Peyer's patch (tissue), 4 donors: Measurements from ENCODE around the gene CSNK1A1. TPM values are rescaled to one million over a fixed set of nuclear protein-coding genes. Genes with fewer than 3 reads are reported as not detected.

Experiments
- DNase-seq, 3 donors: peaks; one replicate each; pipeline ENCODE4 v3.0.0-alpha.2; 2017 to 2019
- H3K27ac ChIP-seq, 4 donors: fragments of 200-600 bp; sonication (generic); one replicate each; pipeline ENCODE4 v1.5.1; 2016 to 2019
- H3K27me3 ChIP-seq, 2 donors: fragments of 200-600 bp; sonication (generic); one replicate each; pipeline ENCODE4 v1.5.1; 2019
- H3K36me3 ChIP-seq, 3 donors: fragments of 200-600 bp; sonication (generic); one replicate each; pipeline ENCODE4 v1.5.1; 2016 to 2019
- H3K4me1 ChIP-seq, 4 donors: fragments of 200-600 bp; sonication (generic); one replicate each; pipeline ENCODE4 v1.5.1; 2016 to 2019
- H3K4me3 ChIP-seq, 4 donors: fragments of 200-600 bp; sonication (generic); 1 replicate in 3 of 4; 2 replicates in 1 of 4; pipeline ENCODE4 v1.5.1; 2016 to 2019; ENCODE audit warnings: mild to moderate bottlenecking in 1 of 4
- H3K9me3 ChIP-seq, 4 donors: fragments of 200-600 bp; sonication (generic); one replicate each; pipeline ENCODE4 v1.5.1; 2016 to 2019; ENCODE audit warnings: mild to moderate bottlenecking in 1 of 4
- CTCF ChIP-seq, 6 experiments: fragments of 450-650 bp in 4 of 6; fragments of 200-600 bp in 2 of 6; sonication (generic) in 1 of 6; IDR thresholded peaks; one replicate each; pipeline ENCODE4 v1.5.1; 2017 to 2019; ENCODE audit warnings: antibody characterized with exemption in 6 of 6, mild to moderate bottlenecking in 3 of 6, moderate library complexity in 1 of 6
- POLR2A ChIP-seq, 2 donors: fragments of 450-650 bp; IDR thresholded peaks; one replicate each; pipeline ENCODE4 v1.5.1; 2017; ENCODE audit warnings: antibody characterized with exemption in 2 of 2, mild to moderate bottlenecking in 2 of 2, moderate library complexity in 2 of 2
- total RNA-seq, 4 donors: library from RNA; depleted of rRNA; stranded (reverse); fragments of >200 nt; gene quantifications; one replicate each; pipeline ENCODE4 v1.1.0, GENCODE V29; 2016

The CSNK1A1 gene
- total RNA-seq, 4 donors from 2014 or later, result 185 to 253 (median 207) TPM

- Histone ChIP-seq H3K27ac (no peak overlapping the region), H3K36me3 (no peaks in the 10 kb centered on the region), H3K4me1 (peaks cover 0 to 22% (median 0%) of the 10 kb centered on the region in 4 donors), H3K27me3 (no peaks in the 10 kb centered on the region), H3K4me3 (no peak overlapping the region), H3K9me3 (no peaks in the 10 kb centered on the region)
- TF ChIP-seq POLR2A (IDR thresholded peaks at IDR 0.05) (no peak), CTCF (IDR thresholded peaks at IDR 0.05) (no peak)
- DNase-seq, result no peak
Measured at GRCh38 chr5:149559706-149560105, 8.5 kb upstream of the CSNK1A1 start.

- H3K27ac ChIP-seq, result peak overlapping the region in 1 of 4 donors; percentile 98
- H3K4me3 ChIP-seq, result no peak overlapping the region
- H3K9me3 ChIP-seq, result no peaks in the 10 kb centered on the region
- no peak for DNase-seq
- H3K4me1 ChIP-seq, result peaks cover 0 to 11% (median 4%) of the 10 kb centered on the region in 4 donors
- peaks cover 0 to 8% (median 0%) of the 10 kb centered on the region in 3 donors for H3K36me3 ChIP-seq
- no peaks in the 10 kb centered on the region for H3K27me3 ChIP-seq
- TF ChIP-seq POLR2A (IDR thresholded peaks at IDR 0.05), result no peak
- no peak for TF ChIP-seq CTCF (IDR thresholded peaks at IDR 0.05)
Measured at GRCh38 chr5:149552553-149553160, 1.4 kb upstream of the CSNK1A1 start.

GRCh38 chr5:149552038-149552494, 827 bp upstream of the CSNK1A1 start:
- Histone ChIP-seq H3K4me1 (peaks cover 0 to 17% (median 4%) of the 10 kb centered on the region in 4 donors), H3K36me3 (peaks cover 0 to 14% (median 0%) of the 10 kb centered on the region in 3 donors), H3K4me3 (peak overlapping the region; percentile 62 to 94 (median 72)), H3K27me3 (no peaks in the 10 kb centered on the region), H3K27ac (peak overlapping the region; percentile 92 to 99 (median 98)), H3K9me3 (no peaks in the 10 kb centered on the region)
- no peak for DNase-seq
- TF ChIP-seq POLR2A (IDR thresholded peaks at IDR 0.05) (no peak), CTCF (IDR thresholded peaks at IDR 0.05) (no peak)

GRCh38 chr5:149550594-149551226, 529 bp downstream of the CSNK1A1 start:
- H3K4me1 ChIP-seq, result peaks cover 0 to 31% (median 8%) of the 10 kb centered on the region in 4 donors
- H3K36me3 ChIP-seq, result peaks cover 0 to 22% (median 0%) of the 10 kb centered on the region in 3 donors
- peak overlapping the region; percentile 92 to 99 (median 98) for H3K27ac ChIP-seq
- no peak for TF ChIP-seq POLR2A (IDR thresholded peaks at IDR 0.05)
- no peak for TF ChIP-seq CTCF (IDR thresholded peaks at IDR 0.05)
- H3K27me3 ChIP-seq, result no peaks in the 10 kb centered on the region
- peak in 1 of 3 donors; percentile 34 for DNase-seq
- H3K9me3 ChIP-seq, result no peaks in the 10 kb centered on the region
- peak overlapping the region; percentile 62 to 94 (median 72) for H3K4me3 ChIP-seq

- TF ChIP-seq POLR2A (IDR thresholded peaks at IDR 0.05) (no peak), CTCF (IDR thresholded peaks at IDR 0.05) (no peak)
- peaks cover 0 to 35% (median 8%) of the 10 kb centered on the region in 4 donors for H3K4me1 ChIP-seq
Measured at GRCh38 chr5:149550268-149550583, 1.0 kb downstream of the CSNK1A1 start.

More at GRCh38 chr5:149550268-149550583, 1.0 kb downstream of the CSNK1A1 start:
- H3K4me3 ChIP-seq, result peak overlapping the region; percentile 62 to 94 (median 72)
- H3K9me3 ChIP-seq, result no peaks in the 10 kb centered on the region
- H3K27me3 ChIP-seq, result no peaks in the 10 kb centered on the region
- no peak for DNase-seq
- H3K27ac ChIP-seq, result peak overlapping the region; percentile 92 to 99 (median 98)
- H3K36me3 ChIP-seq, result peaks cover 0 to 27% (median 0%) of the 10 kb centered on the region in 3 donors
